Muscle of leg (tissue), 16 donors: ENCODE data around the gene TRAF3IP3. TPM values are rescaled to one million over a fixed set of nuclear protein-coding genes. Genes with fewer than 3 reads are reported as not detected.

ENCODE experiments used
- DNase-seq: peaks from one replicate; pipeline ENCODE4 v3.0.0; 2013
- H3K27ac ChIP-seq: one replicate; pipeline ENCODE4 v1.5.1; 2013; ENCODE audit warnings: mild to moderate bottlenecking, low read length, control low read depth
- H3K27me3 ChIP-seq: one replicate; pipeline ENCODE4 v1.6.1; 2013; ENCODE audit warnings: low read length; ENCODE audit not compliant: control insufficient read depth, insufficient read depth
- H3K36me3 ChIP-seq: one replicate; pipeline ENCODE4 v1.6.1; 2013; ENCODE audit warnings: low read length; ENCODE audit not compliant: control insufficient read depth, insufficient read depth
- H3K4me1 ChIP-seq: one replicate; pipeline ENCODE4 v1.6.1; 2013; ENCODE audit warnings: low read length; ENCODE audit not compliant: control insufficient read depth, insufficient read depth
- H3K4me3 ChIP-seq: one replicate; pipeline ENCODE4 v1.5.1; 2013; ENCODE audit warnings: low read length, control low read depth
- H3K9me3 ChIP-seq: replicated peaks from 2 replicates; pipeline ENCODE4 v1.6.1; 2013; ENCODE audit warnings: low read depth, low read length; ENCODE audit not compliant: control insufficient read depth
- WGBS: methylation state at CpG from one replicate; pipeline ENCODE4 v1.1.5; 2013; ENCODE audit warnings: missing lambda C conversion rate; ENCODE audit not compliant: insufficient coverage; 5-methylcytosine and 5-hydroxymethylcytosine counted together
- long read RNA-seq, 11 donors: transcript quantifications; one replicate each; lab custom pipeline, GENCODE V29; 2026
- polyA plus RNA-seq, 8 donors: library from polyadenylated mRNA; unstranded; fragments of 120-200 nt; gene quantifications; one replicate each; pipeline versions ENCODE4 v1.2.1 to v1.2.3, GENCODE V29; 2013; ENCODE audit warnings: inconsistent platforms in 1 of 8, low replicate concordance in 1 of 8; ENCODE audit not compliant: insufficient read length in 8 of 8, insufficient read depth in 1 of 8
- total RNA-seq: library from RNA; stranded (reverse); fragments of 120-200 nt; gene quantifications from one replicate; pipeline ENCODE4 v1.2.4, GENCODE V29; 2013

TRAF3IP3 gene, protein sequence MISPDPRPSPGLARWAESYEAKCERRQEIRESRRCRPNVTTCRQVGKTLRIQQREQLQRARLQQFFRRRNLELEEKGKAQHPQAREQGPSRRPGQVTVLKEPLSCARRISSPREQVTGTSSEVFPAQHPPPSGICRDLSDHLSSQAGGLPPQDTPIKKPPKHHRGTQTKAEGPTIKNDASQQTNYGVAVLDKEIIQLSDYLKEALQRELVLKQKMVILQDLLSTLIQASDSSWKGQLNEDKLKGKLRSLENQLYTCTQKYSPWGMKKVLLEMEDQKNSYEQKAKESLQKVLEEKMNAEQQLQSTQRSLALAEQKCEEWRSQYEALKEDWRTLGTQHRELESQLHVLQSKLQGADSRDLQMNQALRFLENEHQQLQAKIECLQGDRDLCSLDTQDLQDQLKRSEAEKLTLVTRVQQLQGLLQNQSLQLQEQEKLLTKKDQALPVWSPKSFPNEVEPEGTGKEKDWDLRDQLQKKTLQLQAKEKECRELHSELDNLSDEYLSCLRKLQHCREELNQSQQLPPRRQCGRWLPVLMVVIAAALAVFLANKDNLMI
- total RNA-seq (1.4 TPM), polyA plus RNA-seq (1 to 10 TPM in 7 of 8 donors, under 1 TPM in 1; 0.82 to 3.2 (median 2.4) TPM)
- long read RNA-seq, donor 1 = 0 reads
- long read RNA-seq, donor 2 = 0 reads
- long read RNA-seq, donor 3, partial matches to known transcripts = 0 of 1 reads
- long read RNA-seq, donor 3, other reads (novel, unspliced or antisense) = 0 of 1 reads
- long read RNA-seq, donor 4 = 0 reads
- long read RNA-seq, donor 5 = 0 reads
- long read RNA-seq, donor 6, partial matches to known transcripts = 5 of 5 reads
- long read RNA-seq, donor 6, other reads (novel, unspliced or antisense) = 0 of 5 reads
- long read RNA-seq, donor 7, partial matches to known transcripts = 5 of 6 reads
- long read RNA-seq, donor 7, other reads (novel, unspliced or antisense) = 0 of 6 reads
- long read RNA-seq, donor 8 = 0 reads
- long read RNA-seq, donor 9 = 0 reads
- long read RNA-seq, donor 10 = 0 reads
- long read RNA-seq, donor 11 = 0 reads

DNA sequence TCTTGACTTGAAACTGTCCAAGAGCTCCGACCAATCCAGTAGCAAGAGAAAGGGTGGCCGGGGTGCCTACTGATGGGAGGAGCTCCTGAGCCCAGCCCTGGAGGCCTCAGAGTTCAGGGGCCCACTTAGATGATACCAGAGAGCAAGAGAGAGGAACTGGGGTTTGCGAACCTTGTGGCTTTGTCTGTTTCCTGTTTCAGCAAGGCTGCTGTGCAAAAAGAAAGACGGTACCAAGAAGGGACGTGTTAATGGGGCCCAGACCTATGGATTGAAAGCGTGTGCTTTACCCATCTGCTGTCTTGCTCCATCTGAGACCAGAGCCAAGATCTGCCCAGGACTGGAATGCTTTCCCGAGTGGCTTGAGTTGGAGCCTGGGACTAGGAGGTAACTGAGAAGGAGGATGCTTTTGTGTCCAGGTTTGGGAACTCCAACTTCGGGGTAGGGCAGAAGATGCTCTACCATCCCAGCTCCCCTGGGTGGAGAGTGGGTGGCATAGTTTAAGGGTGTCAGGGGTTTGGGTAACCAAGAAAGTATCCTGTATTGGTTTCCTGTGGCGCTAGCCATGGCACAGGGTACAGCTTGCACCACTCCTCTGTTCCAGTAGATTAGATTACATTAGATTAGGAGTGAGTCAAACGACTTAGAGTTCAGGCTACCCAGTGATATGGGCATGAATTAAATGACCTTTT lies at the start of gene TRAF3IP3:
TSS of gene TRAF3IP3 (plus strand) at position 128 of the 689 bp plus-strand sequence. CDS start 3,987 bp downstream, outside the sequence.
- Histone ChIP-seq H3K36me3 (no peaks in the 10 kb centered on the region), H3K4me1 (peaks cover 16% of the 10 kb centered on the region), H3K27ac (peak within 1 kb of the TSS; percentile 42), H3K27me3 (peaks cover 5% of the 10 kb centered on the region), H3K4me3 (peak within 1 kb of the TSS; percentile 24), H3K9me3 (no peaks in the 10 kb centered on the region)
- 65% methylated on average over 7 of the region's 10 CpGs for WGBS
- DNase-seq = peak; percentile 62

DNA sequence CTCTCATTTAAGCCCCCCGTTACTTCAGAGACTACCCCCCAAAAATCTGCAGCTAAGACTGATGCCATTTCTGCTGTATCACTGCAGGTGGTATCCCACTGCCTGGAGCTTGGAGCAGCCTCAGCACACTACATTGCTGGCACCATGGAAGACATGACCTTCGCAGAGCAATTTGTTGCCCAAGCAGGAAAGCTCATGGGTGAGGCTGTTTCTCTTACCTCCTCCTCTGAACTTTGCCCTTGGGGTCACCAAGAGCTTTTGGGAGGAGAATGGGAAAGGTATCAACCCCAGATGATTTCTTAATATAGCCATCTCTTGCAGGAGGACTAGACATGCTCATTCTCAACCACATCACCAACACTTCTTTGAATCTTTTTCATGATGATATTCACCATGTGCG lies 49.2 kb upstream of the TRAF3IP3 start:
- no peak for DNase-seq
- Histone ChIP-seq H3K4me3 (no peak overlapping the region), H3K27me3 (peaks cover 2% of the 10 kb centered on the region), H3K9me3 (no peaks in the 10 kb centered on the region), H3K4me1 (no peaks in the 10 kb centered on the region), H3K27ac (no peak overlapping the region), H3K36me3 (no peaks in the 10 kb centered on the region)
- 66% methylated on average over 2 of the region's 3 CpGs for WGBS

DNA sequence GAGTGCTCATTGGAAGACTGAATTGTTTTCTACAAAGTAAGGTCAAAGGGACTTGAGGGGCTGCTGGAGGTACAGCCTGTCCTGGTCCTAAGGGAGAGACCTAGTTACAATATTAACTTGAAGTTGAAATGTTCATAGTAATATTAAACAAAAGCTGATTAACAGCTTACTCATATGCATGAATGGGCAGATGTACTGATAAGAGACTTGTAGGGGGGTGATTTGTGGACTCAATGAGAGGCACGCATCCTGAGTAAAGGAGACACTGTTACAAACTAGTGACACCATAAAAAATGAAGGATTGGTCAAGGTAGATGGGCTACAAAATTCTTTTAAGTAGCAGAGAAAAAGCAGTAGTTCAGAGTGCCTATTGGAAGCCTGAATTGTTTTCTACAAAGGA lies 48.5 kb upstream of the TRAF3IP3 start:
- Histone ChIP-seq H3K9me3 (no peaks in the 10 kb centered on the region), H3K27ac (no peak overlapping the region), H3K4me1 (no peaks in the 10 kb centered on the region), H3K36me3 (no peaks in the 10 kb centered on the region), H3K4me3 (no peak overlapping the region), H3K27me3 (peaks cover 2% of the 10 kb centered on the region)
- no CpG with 5 or more reads among the region's 1 CpG for WGBS
- no peak for DNase-seq

DNA sequence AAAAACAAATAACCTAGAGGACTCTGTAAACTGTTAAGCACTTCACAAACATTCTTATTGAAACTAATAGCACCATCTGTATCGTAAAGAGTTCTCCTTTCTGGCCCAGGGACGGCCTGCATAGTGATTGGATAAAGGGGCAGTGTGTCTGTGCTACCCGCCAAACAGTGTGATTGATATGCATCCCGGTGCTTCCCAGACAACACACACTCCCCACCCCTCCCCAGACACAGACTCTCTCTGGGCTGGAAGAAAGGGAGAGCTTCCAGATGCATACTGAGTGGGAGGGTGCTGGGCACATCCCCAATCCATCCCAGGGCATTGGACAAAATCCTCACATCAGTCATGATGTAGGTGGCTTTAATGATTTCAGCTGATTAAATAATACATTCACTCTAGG lies 47.6 kb upstream of the TRAF3IP3 start:
- H3K27ac ChIP-seq = no peak overlapping the region
- no peak for DNase-seq
- H3K36me3 ChIP-seq = no peaks in the 10 kb centered on the region
- WGBS = no CpG with 5 or more reads among the region's 4 CpGs
- peaks cover 2% of the 10 kb centered on the region for H3K27me3 ChIP-seq
- H3K4me3 ChIP-seq = no peak overlapping the region
- H3K4me1 ChIP-seq = no peaks in the 10 kb centered on the region
- H3K9me3 ChIP-seq = no peaks in the 10 kb centered on the region

DNA sequence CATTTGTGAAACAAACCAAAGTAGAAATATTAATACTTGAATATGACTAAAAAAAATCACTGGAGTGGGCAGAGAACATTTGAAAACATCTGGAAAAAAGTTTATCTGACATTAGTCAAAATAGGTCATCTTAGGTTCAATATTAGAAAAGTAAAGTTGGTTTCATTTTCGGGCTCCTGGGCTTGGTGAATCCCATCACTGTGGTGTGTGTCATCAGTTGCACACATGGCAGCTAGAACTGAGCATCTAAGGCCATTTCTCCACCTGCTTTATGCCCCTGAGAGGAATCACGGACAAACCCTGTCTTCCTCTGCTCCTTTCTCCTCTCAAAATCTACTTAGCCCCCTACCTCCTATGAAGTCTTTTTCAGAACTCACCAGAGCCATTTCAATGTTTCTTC lies 45.8 kb upstream of the TRAF3IP3 start:
- Histone ChIP-seq H3K4me3 (no peak overlapping the region), H3K27me3 (peaks cover 2% of the 10 kb centered on the region), H3K27ac (no peak overlapping the region), H3K36me3 (no peaks in the 10 kb centered on the region), H3K4me1 (no peaks in the 10 kb centered on the region), H3K9me3 (no peaks in the 10 kb centered on the region)
- no peak for DNase-seq
- WGBS = 40% methylated on average over 1 of the region's 2 CpGs

DNA sequence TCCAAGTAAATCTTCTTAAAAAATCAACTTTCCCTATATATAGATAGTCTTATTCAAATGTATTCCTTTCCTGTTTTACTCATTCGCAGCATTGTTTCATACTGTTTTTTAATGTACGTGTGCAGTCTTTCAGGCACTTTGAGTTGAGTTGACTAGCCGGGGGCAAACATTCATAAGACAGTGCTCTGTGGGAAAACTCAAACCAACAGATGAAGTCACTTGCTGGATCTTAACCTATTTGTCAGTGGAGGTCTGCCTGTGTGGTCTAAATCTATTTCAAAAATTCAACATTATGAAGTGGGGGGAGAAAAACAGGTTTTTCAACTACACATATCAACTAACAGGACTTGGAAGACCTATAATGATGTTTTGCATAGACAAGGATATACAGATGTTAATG lies 45.0 kb upstream of the TRAF3IP3 start:
- Histone ChIP-seq H3K4me1 (no peaks in the 10 kb centered on the region), H3K27me3 (peaks cover 2% of the 10 kb centered on the region), H3K36me3 (no peaks in the 10 kb centered on the region), H3K9me3 (no peaks in the 10 kb centered on the region), H3K27ac (no peak overlapping the region), H3K4me3 (no peak overlapping the region)
- WGBS = no CpG with 5 or more reads among the region's 3 CpGs
- no peak for DNase-seq

DNA sequence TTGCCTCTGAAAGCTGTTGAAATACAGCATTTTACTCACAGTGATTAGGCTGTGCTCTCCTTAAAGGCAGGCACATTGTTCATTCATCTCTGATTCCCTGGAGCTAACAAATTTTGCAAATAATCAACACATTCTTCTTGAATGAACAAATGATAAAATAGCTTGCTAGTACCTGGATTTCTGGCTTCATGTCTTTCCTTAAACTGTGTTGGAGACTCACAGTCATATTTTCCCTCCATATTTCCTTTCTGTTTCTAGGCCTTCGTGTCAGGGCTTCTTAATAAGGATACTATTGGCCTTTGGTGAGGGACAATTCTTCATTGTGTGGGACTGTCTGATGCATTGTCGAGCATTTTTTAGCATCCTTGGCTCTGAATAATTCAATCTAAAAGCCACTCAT lies 41.5 kb upstream of the TRAF3IP3 start:
- Histone ChIP-seq H3K4me3 (no peak overlapping the region), H3K36me3 (no peaks in the 10 kb centered on the region), H3K9me3 (no peaks in the 10 kb centered on the region), H3K27me3 (no peaks in the 10 kb centered on the region), H3K27ac (no peak overlapping the region), H3K4me1 (no peaks in the 10 kb centered on the region)
- WGBS = 70% methylated on average over 2 of the region's 2 CpGs
- no peak for DNase-seq

DNA sequence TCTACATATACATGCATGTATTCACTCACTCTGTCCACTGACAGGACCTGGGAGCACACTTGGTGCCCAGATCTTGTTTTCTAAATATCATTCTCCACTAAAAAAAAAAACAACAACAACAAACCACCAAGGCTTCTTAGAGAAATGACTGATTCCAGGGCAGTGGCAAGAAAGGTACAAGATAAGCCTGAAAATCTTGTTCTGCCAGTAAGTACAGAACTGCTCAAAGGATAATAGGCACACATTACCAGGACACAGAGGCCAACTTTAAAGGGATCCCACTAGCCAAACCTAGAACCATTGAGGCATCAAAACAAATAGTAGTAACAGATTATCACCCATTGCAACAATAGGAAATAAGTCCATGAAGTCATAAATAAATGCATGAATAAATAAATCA lies 40.5 kb upstream of the TRAF3IP3 start:
- Histone ChIP-seq H3K36me3 (no peaks in the 10 kb centered on the region), H3K27ac (no peak overlapping the region), H3K4me3 (no peak overlapping the region), H3K27me3 (no peaks in the 10 kb centered on the region), H3K4me1 (no peaks in the 10 kb centered on the region), H3K9me3 (no peaks in the 10 kb centered on the region)
- DNase-seq = no peak

DNA sequence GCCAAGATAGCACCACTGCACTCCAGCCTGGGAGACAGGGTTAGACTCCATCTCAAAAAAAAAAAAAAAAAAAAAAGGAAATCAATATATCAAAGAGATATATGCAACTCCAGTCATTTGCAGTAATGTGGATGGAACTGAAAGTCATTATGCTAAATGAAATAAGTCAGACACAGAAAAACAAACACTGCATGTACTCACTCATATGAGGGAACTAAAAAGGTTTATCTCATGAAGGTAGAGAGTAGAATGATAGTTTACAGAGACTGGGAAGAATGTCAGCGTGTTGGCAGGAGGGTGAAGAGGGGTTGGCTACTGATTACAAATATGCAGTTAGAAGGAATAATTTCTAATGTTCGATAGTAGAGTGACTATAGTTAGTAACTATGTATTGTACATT lies 38.0 kb upstream of the TRAF3IP3 start:
- no peaks in the 10 kb centered on the region for H3K36me3 ChIP-seq
- H3K4me3 ChIP-seq = no peak overlapping the region
- no peak overlapping the region for H3K27ac ChIP-seq
- H3K9me3 ChIP-seq = no peaks in the 10 kb centered on the region
- DNase-seq = no peak
- WGBS = 88% methylated on average over 1 of the region's 2 CpGs
- H3K4me1 ChIP-seq = no peaks in the 10 kb centered on the region
- H3K27me3 ChIP-seq = no peaks in the 10 kb centered on the region

DNA sequence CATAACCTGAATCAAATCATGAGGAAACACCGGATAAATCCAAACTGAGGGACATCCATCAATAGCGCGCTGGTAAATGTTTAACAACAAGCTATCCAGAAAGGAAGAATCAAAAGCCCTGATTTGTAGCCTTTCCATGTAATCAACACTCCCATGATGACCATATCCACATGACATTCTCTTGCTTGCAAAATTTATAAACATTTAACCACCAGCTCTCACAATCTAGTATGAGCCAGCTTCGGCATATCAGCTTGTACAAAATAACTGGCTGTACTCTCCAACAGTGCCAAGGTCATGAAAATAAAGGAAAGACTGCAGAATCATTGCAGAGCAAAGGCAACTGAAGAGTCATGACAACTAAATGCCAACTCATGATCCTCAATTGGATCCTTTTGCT lies 35.5 kb upstream of the TRAF3IP3 start:
- H3K36me3 ChIP-seq = no peaks in the 10 kb centered on the region
- no peak overlapping the region for H3K4me3 ChIP-seq
- no peaks in the 10 kb centered on the region for H3K9me3 ChIP-seq
- H3K27ac ChIP-seq = no peak overlapping the region
- H3K27me3 ChIP-seq = no peaks in the 10 kb centered on the region
- no peak for DNase-seq
- WGBS = 93% methylated on average over 3 of the region's 4 CpGs
- H3K4me1 ChIP-seq = no peaks in the 10 kb centered on the region
